ENCODE measurements around the gene HIRIP3.
"Not testable (repeated sequence)": the region's sequence is repeated elsewhere in the genome, so short reads cannot be mapped to it uniquely, and the experiment has no call there.

The HIRIP3 gene

GRCh38 chr16:29995324-29995910, at the start of gene HIRIP3:
Gene HIRIP3, minus strand, starts transcription at chr16:29995617. Its CDS starts 12 bp downstream, at chr16:29995605.
- no peak for TF ChIP-seq CTCF (IDR thresholded peaks at IDR 0.05)
- peak within 1 kb of the TSS; percentile 93 to 95 for H3K27ac ChIP-seq
- DNase-seq (ENCODE audit: low spot score), result peak; percentile 87
- peak within 1 kb of the TSS; percentile 96 for H3K4me3 ChIP-seq

- DNase-seq (ENCODE audit: low spot score), result no peak
- peak; percentile 27 for TF ChIP-seq CTCF (IDR thresholded peaks at IDR 0.05)
- Histone ChIP-seq H3K27ac (no peak overlapping the region), H3K4me3 (no peak overlapping the region)
Measured at GRCh38 chr16:30041841-30042240, 46.4 kb upstream of the HIRIP3 start.

- not testable (repeated sequence) for H3K27ac ChIP-seq; DNase-seq (ENCODE audit: low spot score); H3K4me3 ChIP-seq
Measured at GRCh38 chr16:30040690-30041089, 45.3 kb upstream of the HIRIP3 start.

GRCh38 chr16:30040221-30040620, 44.8 kb upstream of the HIRIP3 start:
- Histone ChIP-seq H3K27ac (no peak overlapping the region), H3K4me3 (no peak overlapping the region)
- no peak for DNase-seq (ENCODE audit: low spot score)
- TF ChIP-seq CTCF (IDR thresholded peaks at IDR 0.05), result no peak

GRCh38 chr16:30033270-30033669, 37.9 kb upstream of the HIRIP3 start:
- no peak overlapping the region for H3K27ac ChIP-seq
- TF ChIP-seq CTCF (IDR thresholded peaks at IDR 0.05), result no peak
- H3K4me3 ChIP-seq, result no peak overlapping the region
- DNase-seq (ENCODE audit: low spot score), result no peak

- no peak for DNase-seq (ENCODE audit: low spot score)
- Histone ChIP-seq H3K27ac (no peak overlapping the region), H3K4me3 (no peak overlapping the region)
- peak; percentile 50 for TF ChIP-seq CTCF (IDR thresholded peaks at IDR 0.05)
Measured at GRCh38 chr16:30032083-30032819, 36.8 kb upstream of the HIRIP3 start.

GRCh38 chr16:30031477-30031918, 36.1 kb upstream of the HIRIP3 start:
- H3K4me3 ChIP-seq, result no peak overlapping the region
- no peak overlapping the region for H3K27ac ChIP-seq
- no peak for TF ChIP-seq CTCF (IDR thresholded peaks at IDR 0.05)
- DNase-seq (ENCODE audit: low spot score), result no peak
